Smooth muscle cell (in vitro differentiated cells): ENCODE measurements around the gene C11orf21. TPM values are rescaled to one million over a fixed set of nuclear protein-coding genes. Genes with fewer than 3 reads are reported as not detected.

Source experiments
- DNase-seq: peaks from one replicate; lab custom pipeline; 2025; ENCODE audit not compliant: unreplicated experiment; lab: John Stamatoyannopoulos, UW
- H2AFZ ChIP-seq: fragments of 200-600 bp; sonication (generic); 2 replicates; pipeline ENCODE4 v1.6.0; 2016; ENCODE audit warnings: antibody characterized with exemption, low read depth, mild to moderate bottlenecking
- H3F3A ChIP-seq: fragments of 200-600 bp; sonication (generic); 2 replicates; pipeline ENCODE4 v1.6.0; 2017; ENCODE audit warnings: antibody characterized with exemption, low read depth
- H3K27ac ChIP-seq: fragments of 200-600 bp; sonication (generic); 2 replicates; pipeline ENCODE4 v1.5.1; 2016; ENCODE audit warnings: low read depth, mild to moderate bottlenecking
- H3K27me3 ChIP-seq: fragments of 200-600 bp; sonication (generic); 2 replicates; pipeline ENCODE4 v1.6.1; 2016; ENCODE audit warnings: low read depth, mild to moderate bottlenecking
- H3K36me3 ChIP-seq: fragments of 200-600 bp; sonication (generic); 2 replicates; pipeline ENCODE4 v1.5.1; 2016; ENCODE audit warnings: low read depth
- H3K4me1 ChIP-seq: fragments of 200-600 bp; sonication (generic); 2 replicates; pipeline ENCODE4 v1.5.1; 2016; ENCODE audit warnings: low read depth
- H3K4me2 ChIP-seq: fragments of 200-600 bp; sonication (generic); 2 replicates; pipeline ENCODE4 v1.6.0; 2016; ENCODE audit warnings: mild to moderate bottlenecking
- H3K4me3 ChIP-seq: fragments of 200-600 bp; sonication (generic); 2 replicates; pipeline ENCODE4 v1.5.1; 2016; ENCODE audit warnings: mild to moderate bottlenecking
- H3K79me2 ChIP-seq: fragments of 200-600 bp; sonication (generic); 2 replicates; pipeline ENCODE4 v1.6.0; 2016; ENCODE audit warnings: low read depth, mild to moderate bottlenecking
- H3K9ac ChIP-seq: fragments of 200-600 bp; sonication (generic); 2 replicates; pipeline ENCODE4 v1.6.0; 2016; ENCODE audit warnings: low read depth
- H3K9me3 ChIP-seq: fragments of 200-600 bp; sonication (generic); replicated peaks from 2 replicates; pipeline ENCODE4 v1.5.1; 2016; ENCODE audit warnings: low read depth
- H4K20me1 ChIP-seq: fragments of 200-600 bp; sonication (generic); 2 replicates; pipeline ENCODE4 v1.6.0; 2016; ENCODE audit warnings: low read depth
- CTCF ChIP-seq: fragments of 200-600 bp; sonication (generic); IDR thresholded peaks from 2 replicates; pipeline ENCODE4 v1.5.1; 2017; ENCODE audit warnings: borderline replicate concordance, mild to moderate bottlenecking, antibody characterized with exemption; ENCODE audit not compliant: insufficient read depth, poor library complexity, severe bottlenecking
- WGBS: methylation state at CpG from one replicate; pipeline ENCODE4 v1.1.7; 2016; ENCODE audit warnings: low lambda C conversion rate; 5-methylcytosine and 5-hydroxymethylcytosine counted together
- polyA plus RNA-seq: library from polyadenylated mRNA; unstranded; fragments of >200 nt; fragmentation: Nextera tagmentation; extraction: Ambion mirVana; gene quantifications from 2 replicates; pipeline ENCODE4 v1.2.1, GENCODE V29; 2016
- total RNA-seq: library from RNA; depleted of rRNA; stranded (reverse); fragments of >200 nt; gene quantifications from 2 replicates; pipeline ENCODE4 v1.2.3, GENCODE V29; 2014

C11orf21 gene
- total and polyA plus RNA-seq, 2 experiments from 2014 or later, result not detected

- no peak overlapping the region for H2AFZ ChIP-seq
- no peak overlapping the region for H3K27ac ChIP-seq
- WGBS, result 82% methylated on average over 12 of the region's 12 CpGs
- H3K4me3 ChIP-seq, result no peak overlapping the region
- no peak overlapping the region for H3K4me2 ChIP-seq
- peaks cover 4% of the 10 kb centered on the region for H3K4me1 ChIP-seq
- no peaks in the 10 kb centered on the region for H3F3A ChIP-seq
- H4K20me1 ChIP-seq, result no peaks in the 10 kb centered on the region
- H3K79me2 ChIP-seq, result no peaks in the 10 kb centered on the region
- no peaks in the 10 kb centered on the region for H3K36me3 ChIP-seq
- H3K9ac ChIP-seq, result no peak overlapping the region
- DNase-seq, result no peak
- H3K27me3 ChIP-seq, result peaks cover 80% of the 10 kb centered on the region
- no peaks in the 10 kb centered on the region for H3K9me3 ChIP-seq
- no peak for TF ChIP-seq CTCF
These were observed 27.9 kb downstream of the C11orf21 start for GRCh38 chr11:2273771-2274170.

- Histone ChIP-seq H3K9ac (no peak overlapping the region), H2AFZ (no peak overlapping the region), H3K4me1 (peaks cover 4% of the 10 kb centered on the region), H3K9me3 (no peaks in the 10 kb centered on the region), H3F3A (no peaks in the 10 kb centered on the region), H4K20me1 (no peaks in the 10 kb centered on the region), H3K36me3 (no peaks in the 10 kb centered on the region), H3K4me3 (no peak overlapping the region), H3K4me2 (no peak overlapping the region), H3K27ac (no peak overlapping the region), H3K27me3 (peaks cover 81% of the 10 kb centered on the region), H3K79me2 (no peaks in the 10 kb centered on the region)
- WGBS, result 94% methylated on average over 15 of the region's 15 CpGs
- no peak for DNase-seq
- TF ChIP-seq CTCF, result no peak
These were observed 28.4 kb downstream of the C11orf21 start for GRCh38 chr11:2273311-2273710.

GRCh38 chr11:2272946-2273280, 28.8 kb downstream of the C11orf21 start:
- no peaks in the 10 kb centered on the region for H3K9me3 ChIP-seq
- no peaks in the 10 kb centered on the region for H3K36me3 ChIP-seq
- no peak overlapping the region for H3K4me3 ChIP-seq
- H3K79me2 ChIP-seq, result no peaks in the 10 kb centered on the region
- H3K9ac ChIP-seq, result no peak overlapping the region
- no peak overlapping the region for H3K27ac ChIP-seq
- H3K4me1 ChIP-seq, result peaks cover 4% of the 10 kb centered on the region
- H2AFZ ChIP-seq, result no peak overlapping the region
- no peak for TF ChIP-seq CTCF
- peaks cover 83% of the 10 kb centered on the region for H3K27me3 ChIP-seq
- no peaks in the 10 kb centered on the region for H3F3A ChIP-seq
- WGBS, result 85% methylated on average over 7 of the region's 7 CpGs
- H4K20me1 ChIP-seq, result no peaks in the 10 kb centered on the region
- no peak for DNase-seq
- H3K4me2 ChIP-seq, result no peak overlapping the region

GRCh38 chr11:2272228-2272945, 29.3 kb downstream of the C11orf21 start:
- no peaks in the 10 kb centered on the region for H3K79me2 ChIP-seq
- no peak overlapping the region for H2AFZ ChIP-seq
- H3K27ac ChIP-seq, result no peak overlapping the region
- TF ChIP-seq CTCF, result no peak
- no peak overlapping the region for H3K4me3 ChIP-seq
- no peaks in the 10 kb centered on the region for H3K36me3 ChIP-seq
- peaks cover 4% of the 10 kb centered on the region for H3K4me1 ChIP-seq
- no peak overlapping the region for H3K4me2 ChIP-seq
- peaks cover 84% of the 10 kb centered on the region for H3K27me3 ChIP-seq
- H3K9me3 ChIP-seq, result no peaks in the 10 kb centered on the region
- WGBS, result 92% methylated on average over 21 of the region's 21 CpGs
- H4K20me1 ChIP-seq, result no peaks in the 10 kb centered on the region
- no peak for DNase-seq
- H3F3A ChIP-seq, result no peaks in the 10 kb centered on the region
- no peak overlapping the region for H3K9ac ChIP-seq
